NCI-H510A treated with DMSO at 0.1 percent for 48 hours (cell line): ENCODE data around the gene RAB40B.

Source experiments
- DNase-seq: peaks from one replicate; lab custom pipeline; 2025; lab: John Stamatoyannopoulos, UW

RAB40B gene

DNA sequence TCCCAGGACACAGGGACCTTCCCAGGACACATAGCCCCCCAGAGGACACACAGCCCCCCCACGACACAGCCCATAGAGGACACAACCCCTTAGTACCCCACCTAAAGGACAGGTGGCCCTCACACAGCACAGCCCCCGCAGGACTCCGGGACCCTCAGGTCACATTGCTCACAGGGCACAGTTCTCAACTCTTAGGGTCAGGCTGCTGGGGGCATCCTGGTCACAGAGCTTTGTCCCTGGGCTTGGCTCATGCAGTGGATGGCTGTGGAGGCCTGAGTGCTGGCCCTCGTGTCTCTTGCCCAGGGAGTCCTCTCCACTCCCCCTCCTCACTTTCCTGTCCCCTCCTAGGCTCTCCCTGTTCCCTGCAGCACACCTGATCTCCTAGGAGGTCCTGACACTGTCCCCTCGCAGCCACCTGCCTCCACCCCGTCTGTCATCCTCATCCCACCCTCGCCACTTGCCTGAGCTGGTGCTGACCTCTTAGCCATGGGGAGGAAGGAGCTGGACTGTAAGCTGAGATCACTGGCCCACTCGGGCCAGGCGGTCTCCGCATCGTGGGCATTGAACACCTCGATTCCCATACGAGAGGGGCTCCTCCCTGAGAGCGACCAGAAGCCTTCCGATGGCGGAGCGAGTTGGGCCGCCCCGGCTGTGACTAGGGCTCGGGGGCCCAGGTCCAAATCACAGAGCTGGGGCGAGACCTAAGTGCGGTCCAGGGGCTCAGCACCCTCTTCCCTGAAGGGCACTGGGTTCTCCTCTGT, 48.8 kb downstream of the RAB40B start:
- DNase-seq, result no peak

GRCh38 chr17:82648742-82649331, 49.7 kb downstream of the RAB40B start:
- DNase-seq, result no peak

GRCh38 chr17:82648165-82648668, 50.3 kb downstream of the RAB40B start, which contains the start of gene WDR45B:
Gene WDR45B, minus strand, starts transcription at chr17:82648444. Its CDS starts 104 bp downstream, at chr17:82648340.
- DNase-seq, result peak; percentile 86

- no peak for DNase-seq
Observed at GRCh38 chr17:82647593-82648164, 50.8 kb downstream of the RAB40B start.

GRCh38 chr17:82645516-82645915, 53.0 kb downstream of the RAB40B start:
- DNase-seq, result no peak

DNA sequence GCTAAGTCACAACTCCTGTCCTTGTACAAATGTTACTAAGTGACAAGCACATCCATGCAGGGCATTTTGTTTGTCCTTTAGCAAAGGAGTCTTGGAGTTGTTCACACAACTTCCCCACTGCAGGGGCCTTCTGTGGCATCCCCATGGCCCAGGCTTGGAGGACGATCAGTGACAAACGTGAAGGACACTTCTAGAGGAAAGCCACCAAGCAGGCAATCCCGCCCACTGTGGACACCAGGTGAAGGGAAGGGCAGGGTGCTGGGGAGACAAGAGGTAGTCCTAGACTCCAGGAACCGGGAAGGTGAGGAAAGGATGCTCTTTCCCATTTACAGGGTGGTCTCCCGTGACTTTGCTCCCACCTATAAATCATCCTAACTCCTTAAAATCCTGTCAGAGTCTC, 54.4 kb downstream of the RAB40B start:
- no peak for DNase-seq

GRCh38 chr17:82642022-82642421, 56.5 kb downstream of the RAB40B start:
- no peak for DNase-seq

GRCh38 chr17:82640036-82640435, 58.5 kb downstream of the RAB40B start:
- DNase-seq, result no peak

GRCh38 chr17:82639628-82640027, 58.9 kb downstream of the RAB40B start:
- DNase-seq, result no peak

- DNase-seq, result no peak
Observed at GRCh38 chr17:82638183-82638773, 60.2 kb downstream of the RAB40B start.

GRCh38 chr17:82636626-82637598, 61.6 kb downstream of the RAB40B start:
- DNase-seq, result peak; percentile 20

DNA sequence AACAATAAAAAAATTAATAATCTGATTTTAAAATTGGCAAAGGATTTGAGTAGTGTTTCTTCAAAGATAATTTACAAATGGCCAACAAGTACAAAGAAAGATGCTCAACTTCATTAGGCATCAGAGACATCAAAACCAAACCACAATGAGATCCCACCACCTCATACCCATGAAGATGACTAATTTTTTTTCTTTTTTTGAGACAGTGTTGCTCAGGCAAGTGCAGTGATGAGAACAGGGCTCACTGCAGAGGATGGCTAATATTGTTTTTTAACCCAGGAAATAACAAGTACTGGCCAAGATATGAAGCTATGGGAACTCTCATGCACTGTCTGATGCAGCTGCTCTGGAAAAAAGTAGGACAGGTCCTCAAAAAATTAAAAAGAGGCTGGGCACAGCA, 65.2 kb downstream of the RAB40B start:
- no peak for DNase-seq

GRCh38 chr17:82632451-82632850, 66.0 kb downstream of the RAB40B start:
- no peak for DNase-seq

DNA sequence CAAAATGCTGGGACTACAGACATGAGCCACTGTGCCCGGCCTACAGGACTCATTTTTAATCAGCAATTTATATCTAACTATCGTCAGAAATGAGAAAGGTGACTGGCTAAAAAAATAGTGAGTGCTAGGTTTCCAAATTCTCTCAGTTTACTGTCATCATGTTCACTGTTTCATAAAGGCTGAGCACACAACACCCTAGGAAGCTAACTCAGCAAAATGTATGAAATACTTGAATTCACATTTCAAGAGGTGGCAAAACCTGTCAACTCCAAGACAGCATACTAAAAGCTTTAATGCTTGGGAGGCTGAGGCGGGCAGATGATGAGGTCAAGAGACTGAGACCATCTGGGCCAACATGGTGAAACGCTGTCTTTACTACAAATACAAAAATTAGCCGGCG, 67.0 kb downstream of the RAB40B start:
- no peak for DNase-seq

GRCh38 chr17:82630212-82630611, 68.3 kb downstream of the RAB40B start:
- DNase-seq, result no peak

- no peak for DNase-seq
Observed at GRCh38 chr17:82629748-82630147, 68.8 kb downstream of the RAB40B start.

GRCh38 chr17:82627405-82627804, 71.1 kb downstream of the RAB40B start:
- DNase-seq, result no peak

- DNase-seq, result no peak
Observed at GRCh38 chr17:82623707-82624106, 74.8 kb downstream of the RAB40B start.

DNA sequence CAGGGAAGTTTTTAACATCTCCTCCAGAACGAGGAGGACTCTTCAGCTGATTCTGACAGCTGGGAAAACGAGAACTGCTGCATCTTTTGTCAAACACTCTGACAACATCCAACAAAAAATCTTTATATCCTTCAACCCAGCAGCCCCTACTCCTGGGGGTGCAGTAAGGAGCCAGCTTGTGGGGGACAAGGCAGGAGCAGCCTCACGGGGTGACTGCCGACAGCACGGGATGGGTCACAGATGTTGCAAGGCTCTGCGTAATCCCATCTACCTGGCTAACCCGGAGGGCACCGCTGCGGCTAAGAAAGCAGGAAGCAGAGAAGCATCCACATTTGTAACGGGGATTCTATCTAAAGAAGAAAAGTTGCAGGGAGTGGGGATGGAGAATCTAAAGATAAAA, 78.9 kb downstream of the RAB40B start:
- no peak for DNase-seq

- no peak for DNase-seq
Observed at GRCh38 chr17:82619211-82619610, 79.3 kb downstream of the RAB40B start.

GRCh38 chr17:82616021-82616711, 82.3 kb downstream of the RAB40B start:
- no peak for DNase-seq
